ENCODE results near the gene KRT77.

KRT77 gene

DNA sequence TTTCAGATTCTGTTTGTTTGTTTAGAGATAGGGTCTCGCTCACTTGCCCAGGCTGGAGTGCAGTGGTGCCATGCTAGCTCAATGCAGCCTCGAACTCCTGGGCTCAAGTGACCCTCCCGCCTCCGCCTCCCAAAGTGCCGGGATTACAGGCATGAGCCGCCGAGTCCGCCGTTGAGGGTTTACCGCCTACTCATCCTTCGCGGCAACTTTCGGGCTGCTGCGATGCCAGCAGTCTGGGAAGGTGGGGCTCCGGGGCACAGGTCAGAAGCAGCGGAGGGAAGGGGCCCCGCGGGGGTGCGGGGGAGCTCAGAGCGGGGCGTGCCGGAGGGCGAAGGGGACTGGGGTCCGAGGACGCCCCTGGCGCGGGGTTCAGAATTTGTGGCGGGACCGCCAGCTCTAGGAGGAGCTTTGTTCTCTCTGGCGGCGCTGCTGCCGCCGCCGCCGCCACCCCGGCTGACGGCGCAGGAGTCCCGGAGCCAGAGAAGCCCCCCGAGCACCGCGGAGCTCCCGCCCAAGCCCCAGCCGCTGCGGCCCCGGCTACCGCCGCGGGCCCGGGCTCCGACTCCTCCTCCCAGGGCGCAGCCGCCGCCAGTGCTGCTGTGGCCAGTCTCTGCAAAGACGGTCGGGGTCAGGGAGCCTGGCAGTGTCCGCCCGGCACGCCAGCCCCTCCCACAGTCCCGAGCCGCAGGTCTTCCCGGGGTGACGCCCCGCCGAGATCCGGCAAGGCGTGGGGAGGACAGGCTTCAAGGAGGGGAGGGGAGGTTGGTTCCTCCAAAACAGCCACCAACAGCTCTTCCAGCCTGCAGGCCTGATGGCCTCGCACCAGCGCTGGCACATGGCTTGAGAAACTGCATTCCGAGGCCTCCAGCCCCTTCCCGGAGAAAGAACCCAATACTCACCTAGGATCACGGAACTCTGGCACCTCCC lies 10.9 kb upstream of the KRT77 start:
- no peak for TF ChIP-seq POLR2AphosphoS5 (IDR thresholded peaks at IDR 0.05; ENCODE audit: low read depth, low read length)
- no peak for TF ChIP-seq FOXP2 (optimal IDR thresholded peaks at IDR 0.05; ENCODE audit: borderline replicate concordance, extremely low read depth, extremely low read length, insufficient read depth)
- TF ChIP-seq REST (IDR thresholded peaks at IDR 0.05; ENCODE audit: insufficient read depth in 1 of 2, low read depth in 2 of 2, low read length in 2 of 2), result no peak
- no peak for TF ChIP-seq TAF1 (IDR thresholded peaks at IDR 0.05; ENCODE audit: borderline replicate concordance, insufficient read depth, low read length)
- no peak for TF ChIP-seq SIN3A (IDR thresholded peaks at IDR 0.05; ENCODE audit: borderline replicate concordance, insufficient read depth, low read length)

DNA sequence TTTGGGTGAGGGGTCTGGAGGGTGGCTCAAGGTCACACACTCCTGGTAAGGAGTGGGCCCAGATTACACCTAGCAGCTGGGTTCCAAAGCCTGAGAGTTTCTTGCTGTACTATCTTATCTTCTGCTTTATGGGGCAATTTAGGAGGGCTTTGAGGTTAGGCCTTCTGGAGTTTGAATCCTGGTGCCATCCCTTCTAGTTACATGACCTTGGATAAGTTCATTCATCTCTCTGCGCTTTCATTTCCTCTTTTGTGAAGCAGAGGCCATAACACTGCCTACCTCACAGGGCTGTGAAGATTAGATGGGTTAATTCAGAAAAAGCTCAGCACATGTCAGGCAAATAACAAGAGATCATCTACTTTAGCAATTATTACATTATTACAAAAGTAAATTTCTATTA lies 7.4 kb upstream of the KRT77 start:
- TF ChIP-seq POLR2AphosphoS5 (IDR thresholded peaks at IDR 0.05; ENCODE audit: low read depth, low read length) (no peak), TAF1 (IDR thresholded peaks at IDR 0.05; ENCODE audit: borderline replicate concordance, insufficient read depth, low read length) (no peak), SIN3A (IDR thresholded peaks at IDR 0.05; ENCODE audit: borderline replicate concordance, insufficient read depth, low read length) (no peak), REST (IDR thresholded peaks at IDR 0.05; ENCODE audit: insufficient read depth in 1 of 2, low read depth in 2 of 2, low read length in 2 of 2) (no peak), FOXP2 (optimal IDR thresholded peaks at IDR 0.05; ENCODE audit: borderline replicate concordance, extremely low read depth, extremely low read length, insufficient read depth) (no peak)

DNA sequence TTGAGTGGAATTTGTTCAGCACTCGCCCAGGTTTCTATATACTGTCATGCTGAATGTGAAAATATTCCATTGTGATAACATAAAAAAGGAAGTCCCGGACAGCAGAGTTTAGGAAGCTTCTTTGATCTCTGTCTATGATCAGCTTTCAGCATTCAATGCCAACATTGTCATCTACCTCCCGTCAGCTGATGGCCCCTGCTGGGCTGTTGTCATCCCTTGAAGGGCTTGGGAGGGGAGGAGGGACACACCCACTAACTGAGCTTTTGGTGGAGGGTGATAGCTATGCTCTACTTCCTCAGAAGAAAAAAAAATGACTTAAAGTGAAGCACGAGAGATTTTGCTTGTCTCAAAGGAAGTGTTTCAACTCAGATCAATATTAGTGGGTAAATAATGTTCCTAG lies 4.7 kb upstream of the KRT77 start:
- TF ChIP-seq POLR2AphosphoS5 (IDR thresholded peaks at IDR 0.05; ENCODE audit: low read depth, low read length) (no peak), TAF1 (IDR thresholded peaks at IDR 0.05; ENCODE audit: borderline replicate concordance, insufficient read depth, low read length) (no peak), REST (IDR thresholded peaks at IDR 0.05; ENCODE audit: insufficient read depth in 1 of 2, low read depth in 2 of 2, low read length in 2 of 2) (no peak), SIN3A (IDR thresholded peaks at IDR 0.05; ENCODE audit: borderline replicate concordance, insufficient read depth, low read length) (no peak), FOXP2 (optimal IDR thresholded peaks at IDR 0.05; ENCODE audit: borderline replicate concordance, extremely low read depth, extremely low read length, insufficient read depth) (no peak)

GRCh38 chr12:52704464-52704863 lies 1.1 kb upstream of the KRT77 start:
- TF ChIP-seq REST (IDR thresholded peaks at IDR 0.05; ENCODE audit: insufficient read depth in 1 of 2, low read depth in 2 of 2, low read length in 2 of 2), result no peak
- no peak for TF ChIP-seq SIN3A (IDR thresholded peaks at IDR 0.05; ENCODE audit: borderline replicate concordance, insufficient read depth, low read length)
- no peak for TF ChIP-seq POLR2AphosphoS5 (IDR thresholded peaks at IDR 0.05; ENCODE audit: low read depth, low read length)
- TF ChIP-seq TAF1 (IDR thresholded peaks at IDR 0.05; ENCODE audit: borderline replicate concordance, insufficient read depth, low read length), result no peak
- TF ChIP-seq FOXP2 (optimal IDR thresholded peaks at IDR 0.05; ENCODE audit: borderline replicate concordance, extremely low read depth, extremely low read length, insufficient read depth), result no peak
